ENCODE data around the gene CHRNB4.
"Not testable (repeated sequence)": the region's sequence is repeated elsewhere in the genome, so short reads cannot be mapped to it uniquely, and the experiment has no call there.

CHRNB4 gene

GRCh38 chr15:78616506-78616905 lies 24.5 kb downstream of the CHRNB4 start:
- DNase-seq (ENCODE audit: low read depth in 2 of 2) = no peak

- DNase-seq (ENCODE audit: low read depth in 2 of 2) = no peak
These were observed 25.8 kb downstream of the CHRNB4 start for GRCh38 chr15:78615151-78615589.

GRCh38 chr15:78614021-78614420 lies 27.0 kb downstream of the CHRNB4 start:
- no peak for DNase-seq (ENCODE audit: low read depth in 2 of 2)

GRCh38 chr15:78609551-78609950 lies 31.5 kb downstream of the CHRNB4 start:
- not testable (repeated sequence) for DNase-seq (ENCODE audit: low read depth in 2 of 2)

- DNase-seq (ENCODE audit: low read depth in 2 of 2) = no peak
These were observed 35.3 kb downstream of the CHRNB4 start for GRCh38 chr15:78605680-78606079.

- no peak for DNase-seq (ENCODE audit: low read depth in 2 of 2)
These were observed 35.8 kb downstream of the CHRNB4 start for GRCh38 chr15:78605201-78605600.

- no peak for DNase-seq (ENCODE audit: low read depth in 2 of 2)
These were observed 36.6 kb downstream of the CHRNB4 start for GRCh38 chr15:78604420-78604819.

- DNase-seq (ENCODE audit: low read depth in 2 of 2) = no peak
These were observed 37.5 kb downstream of the CHRNB4 start for GRCh38 chr15:78603467-78603866.

- no peak for DNase-seq (ENCODE audit: low read depth in 2 of 2)
These were observed 41.8 kb downstream of the CHRNB4 start for GRCh38 chr15:78599189-78599588.

- DNase-seq (ENCODE audit: low read depth in 2 of 2) = no peak
These were observed 42.7 kb downstream of the CHRNB4 start for GRCh38 chr15:78598348-78598747.

- DNase-seq (ENCODE audit: low read depth in 2 of 2) = no peak
These were observed 43.4 kb downstream of the CHRNB4 start for GRCh38 chr15:78597583-78597982.

- DNase-seq (ENCODE audit: low read depth in 2 of 2) = no peak
These were observed 66.1 kb downstream of the CHRNB4 start for GRCh38 chr15:78574944-78575343.
